GM12865 (cell line): ENCODE data around the gene SSC5D.

ENCODE experiments used
- DNase-seq: peaks from one replicate; pipeline ENCODE4 v3.0.0; 2010; ENCODE audit warnings: low read depth
- H3K4me3 ChIP-seq: 2 replicates; pipeline ENCODE4 v1.5.1; 2011; ENCODE audit warnings: mild to moderate bottlenecking, low read depth, low read length, control low read depth
- TF ChIP-seq, protein P1 (sequence below): IDR thresholded peaks from 2 replicates; pipeline ENCODE4 v1.5.1; 2011; ENCODE audit warnings: low read length, control low read depth, low read depth, inconsistent platforms; ENCODE audit not compliant: insufficient read depth; ENCODE audit errors: missing control alignments

Gene SSC5D

GRCh38 chr19:55554302-55554701 lies 66.1 kb downstream of the SSC5D start:
- TF ChIP-seq, protein P1, sequence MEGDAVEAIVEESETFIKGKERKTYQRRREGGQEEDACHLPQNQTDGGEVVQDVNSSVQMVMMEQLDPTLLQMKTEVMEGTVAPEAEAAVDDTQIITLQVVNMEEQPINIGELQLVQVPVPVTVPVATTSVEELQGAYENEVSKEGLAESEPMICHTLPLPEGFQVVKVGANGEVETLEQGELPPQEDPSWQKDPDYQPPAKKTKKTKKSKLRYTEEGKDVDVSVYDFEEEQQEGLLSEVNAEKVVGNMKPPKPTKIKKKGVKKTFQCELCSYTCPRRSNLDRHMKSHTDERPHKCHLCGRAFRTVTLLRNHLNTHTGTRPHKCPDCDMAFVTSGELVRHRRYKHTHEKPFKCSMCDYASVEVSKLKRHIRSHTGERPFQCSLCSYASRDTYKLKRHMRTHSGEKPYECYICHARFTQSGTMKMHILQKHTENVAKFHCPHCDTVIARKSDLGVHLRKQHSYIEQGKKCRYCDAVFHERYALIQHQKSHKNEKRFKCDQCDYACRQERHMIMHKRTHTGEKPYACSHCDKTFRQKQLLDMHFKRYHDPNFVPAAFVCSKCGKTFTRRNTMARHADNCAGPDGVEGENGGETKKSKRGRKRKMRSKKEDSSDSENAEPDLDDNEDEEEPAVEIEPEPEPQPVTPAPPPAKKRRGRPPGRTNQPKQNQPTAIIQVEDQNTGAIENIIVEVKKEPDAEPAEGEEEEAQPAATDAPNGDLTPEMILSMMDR: no peak
- no peak overlapping the region for H3K4me3 ChIP-seq
- DNase-seq: no peak

DNA sequence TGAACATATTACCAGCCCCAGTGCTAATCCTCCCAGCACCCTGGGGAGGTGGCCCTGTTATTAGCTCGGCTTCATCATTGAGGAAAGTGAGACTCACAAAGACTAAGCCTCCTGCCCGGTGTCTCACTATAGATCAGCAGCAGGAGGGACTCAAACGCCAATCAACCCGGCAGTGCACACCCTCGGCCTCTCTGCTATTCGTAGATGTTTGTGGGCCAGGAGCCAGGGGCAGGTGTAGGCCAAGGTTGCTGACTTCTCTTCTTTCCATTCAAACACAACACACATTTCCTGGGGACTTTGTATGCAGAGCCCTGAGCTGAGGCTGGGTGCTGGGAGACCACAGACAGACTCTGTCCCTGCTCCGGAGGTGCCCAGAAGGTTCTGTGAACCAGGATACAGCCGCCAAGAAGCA lies 66.5 kb downstream of the SSC5D start:
- TF ChIP-seq, protein P1: no peak
- DNase-seq: no peak
- no peak overlapping the region for H3K4me3 ChIP-seq

DNA sequence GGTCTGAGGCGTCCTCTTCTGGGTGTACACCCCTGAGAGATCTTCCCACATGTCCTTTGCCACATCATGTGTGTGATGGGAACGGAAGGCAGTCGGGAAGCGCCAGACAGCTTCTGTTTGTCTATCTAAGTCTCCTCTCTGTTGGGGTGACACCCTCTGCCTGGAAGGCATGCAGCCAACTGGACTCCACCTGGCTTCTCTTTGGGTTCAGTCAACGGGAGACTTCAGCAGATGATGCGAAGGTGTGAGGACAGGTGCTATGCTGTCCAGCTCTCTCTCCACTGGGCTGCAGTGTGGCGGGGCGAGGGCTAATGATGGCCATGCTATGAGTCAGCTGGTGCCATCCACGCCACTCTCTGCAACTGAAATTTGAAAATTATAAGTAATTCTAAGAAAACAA lies 71.4 kb downstream of the SSC5D start:
- no peak for DNase-seq
- no peak overlapping the region for H3K4me3 ChIP-seq
- TF ChIP-seq, protein P1: no peak

- DNase-seq: no peak
- H3K4me3 ChIP-seq: no peak overlapping the region
- TF ChIP-seq, protein P1: no peak
Observed at GRCh38 chr19:55563261-55563690, 75.0 kb downstream of the SSC5D start.

DNA sequence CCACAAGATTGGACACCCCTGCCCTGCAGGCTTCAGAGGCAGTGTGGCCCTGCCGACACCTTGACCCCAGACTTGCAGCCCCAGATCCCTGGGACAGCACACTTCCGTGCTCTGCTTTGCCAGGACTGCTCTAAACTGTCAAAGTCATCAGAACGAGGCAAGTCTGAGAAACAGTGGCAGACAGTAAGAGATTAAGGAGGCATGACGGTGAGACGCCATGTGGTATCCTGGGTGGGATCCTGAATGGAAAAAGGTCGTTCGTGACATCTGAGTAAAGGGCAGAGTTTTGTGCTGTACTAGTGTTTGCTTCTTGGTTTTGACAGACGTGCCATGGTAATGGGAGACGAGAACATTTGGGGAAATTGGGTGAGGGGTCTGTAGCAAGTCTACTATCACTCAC lies 78.6 kb downstream of the SSC5D start:
- no peak overlapping the region for H3K4me3 ChIP-seq
- TF ChIP-seq, protein P1: no peak
- DNase-seq: no peak

GRCh38 chr19:55567708-55568328 lies 79.6 kb downstream of the SSC5D start:
- TF ChIP-seq, protein P1: no peak
- no peak for DNase-seq
- no peak overlapping the region for H3K4me3 ChIP-seq
